Activated CD4-positive, alpha-beta T cell treated with anti-CD3 and anti-CD28 coated beads, Interleukin-10, Interleukin-2, amounts not matched to agents 100 ng/mL and 50 ng/mL, durations not matched to agents 16 hours and 8 hours (primary cell): ENCODE data around the gene RAB5B.

ENCODE experiments used
- DNase-seq: peaks from one replicate; pipeline ENCODE4 v3.0.0-alpha.2; 2020

RAB5B gene

GRCh38 chr12:55973599-55974307 lies at the start of gene RAB5B:
TSS of gene RAB5B (plus strand) at chr12:55974078. CDS start at chr12:55986961, 12,883 bp downstream.
- DNase-seq = peak; percentile 100

GRCh38 chr12:55925371-55925770 lies 48.5 kb upstream of the RAB5B start:
- DNase-seq = no peak

GRCh38 chr12:55925870-55926737 lies 47.8 kb upstream of the RAB5B start:
- DNase-seq = no peak

- peak; percentile 96 for DNase-seq
These were observed 46.9 kb upstream of the RAB5B start for GRCh38 chr12:55926738-55927587.

- peak; percentile 93 for DNase-seq
These were observed 46.0 kb upstream of the RAB5B start, which contains the start of gene PYM1 for GRCh38 chr12:55927588-55928502. TSS of gene PYM1 (minus strand) at chr12:55927894. CDS start at chr12:55927761, 133 bp downstream.

- DNase-seq = peak; percentile 95
These were observed 44.5 kb upstream of the RAB5B start for GRCh38 chr12:55929306-55929791.

GRCh38 chr12:55930771-55931316 lies 43.0 kb upstream of the RAB5B start, which contains the start of gene DGKA:
TSS of gene DGKA (plus strand) at chr12:55931162. CDS start at chr12:55936504, 5,342 bp downstream.
- DNase-seq = peak; percentile 87

- no peak for DNase-seq
These were observed 42.5 kb upstream of the RAB5B start for GRCh38 chr12:55931317-55931779.

- DNase-seq = no peak
These were observed 41.9 kb upstream of the RAB5B start for GRCh38 chr12:55931780-55932550.

GRCh38 chr12:55932551-55932910 lies 41.3 kb upstream of the RAB5B start:
- peak; percentile 69 for DNase-seq

GRCh38 chr12:55933169-55933798 lies 40.6 kb upstream of the RAB5B start:
- DNase-seq = no peak

GRCh38 chr12:55933799-55934742 lies 39.8 kb upstream of the RAB5B start:
- DNase-seq = no peak

- DNase-seq = no peak
These were observed 39.1 kb upstream of the RAB5B start for GRCh38 chr12:55934773-55935172.

GRCh38 chr12:55935738-55936151 lies 38.1 kb upstream of the RAB5B start:
- DNase-seq = no peak

- DNase-seq = no peak
These were observed 35.9 kb upstream of the RAB5B start for GRCh38 chr12:55937981-55938380.

GRCh38 chr12:55938826-55939501 lies 34.9 kb upstream of the RAB5B start:
- no peak for DNase-seq

GRCh38 chr12:55940065-55940732 lies 33.7 kb upstream of the RAB5B start:
- DNase-seq = peak; percentile 91
